ENCODE data around the gene IKZF1. TPM values are rescaled to one million over a fixed set of nuclear protein-coding genes. Genes with fewer than 3 reads are reported as not detected.

The IKZF1 gene
- total and polyA plus RNA-seq, 9 of the 15 experiments (the other 6 are each of a cell fraction or from before 2014, with no cell fraction given), result 12.6 to 85.3 (median 44.7) TPM

GRCh38 chr7:50449881-50450589 is 145.5 kb downstream of the IKZF1 start, which contains the start of gene FIGNL1 (continued):
- TF ChIP-seq ZNF561 (CRISPR knock-in tag; conservative IDR thresholded peaks at IDR 0.05) (no peak), MAX (CRISPR knock-in tag; IDR thresholded peaks at IDR 0.05) (peak; percentile 88), ZNF124 (CRISPR knock-in tag; IDR thresholded peaks at IDR 0.05) (no peak), SRSF1 (IDR thresholded peaks at IDR 0.05; ENCODE audit: low read depth, low read length) (no peak), ZFX (CRISPR knock-in tag; IDR thresholded peaks at IDR 0.05) (peak; percentile 84), MAZ (CRISPR knock-in tag; conservative IDR thresholded peaks at IDR 0.05 in 1 of 2, IDR thresholded peaks at IDR 0.05 in 1 of 2) (peak in 1 of 2 experiments; percentile 14; a peak in 2 of 4 replicates), PREB (CRISPR knock-in tag; IDR thresholded peaks at IDR 0.05) (no peak), ETV1 (tag; conservative IDR thresholded peaks at IDR 0.05; ENCODE audit: low read depth) (no peak), HDAC1 (IDR thresholded peaks at IDR 0.05) (peak in 1 of 2 experiments; percentile 92; a peak in 2 of 4 replicates), RFX1 (IDR thresholded peaks at IDR 0.05) (no peak), FOXK1 (CRISPR knock-in tag; IDR thresholded peaks at IDR 0.05; ENCODE audit: borderline replicate concordance) (0 out of 2 replicates have a peak, but pooled peaks have one; percentile 48), NFATC3 (IDR thresholded peaks at IDR 0.05) (no peak), NRF1 (conservative IDR thresholded peaks at IDR 0.05 in 1 of 2, IDR thresholded peaks at IDR 0.05 in 1 of 2) (peak; percentile 97), ZNF347 (CRISPR knock-in tag; IDR thresholded peaks at IDR 0.05; ENCODE audit: low read depth) (no peak), MCM7 (IDR thresholded peaks at IDR 0.05) (no peak)
- TF ChIP-seq, protein P1, sequence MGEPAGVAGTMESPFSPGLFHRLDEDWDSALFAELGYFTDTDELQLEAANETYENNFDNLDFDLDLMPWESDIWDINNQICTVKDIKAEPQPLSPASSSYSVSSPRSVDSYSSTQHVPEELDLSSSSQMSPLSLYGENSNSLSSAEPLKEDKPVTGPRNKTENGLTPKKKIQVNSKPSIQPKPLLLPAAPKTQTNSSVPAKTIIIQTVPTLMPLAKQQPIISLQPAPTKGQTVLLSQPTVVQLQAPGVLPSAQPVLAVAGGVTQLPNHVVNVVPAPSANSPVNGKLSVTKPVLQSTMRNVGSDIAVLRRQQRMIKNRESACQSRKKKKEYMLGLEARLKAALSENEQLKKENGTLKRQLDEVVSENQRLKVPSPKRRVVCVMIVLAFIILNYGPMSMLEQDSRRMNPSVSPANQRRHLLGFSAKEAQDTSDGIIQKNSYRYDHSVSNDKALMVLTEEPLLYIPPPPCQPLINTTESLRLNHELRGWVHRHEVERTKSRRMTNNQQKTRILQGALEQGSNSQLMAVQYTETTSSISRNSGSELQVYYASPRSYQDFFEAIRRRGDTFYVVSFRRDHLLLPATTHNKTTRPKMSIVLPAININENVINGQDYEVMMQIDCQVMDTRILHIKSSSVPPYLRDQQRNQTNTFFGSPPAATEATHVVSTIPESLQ (CRISPR knock-in tag; IDR thresholded peaks at IDR 0.05), result 0 out of 2 replicates have a peak, but pooled peaks have one; percentile 47
- TF ChIP-seq, protein P2, sequence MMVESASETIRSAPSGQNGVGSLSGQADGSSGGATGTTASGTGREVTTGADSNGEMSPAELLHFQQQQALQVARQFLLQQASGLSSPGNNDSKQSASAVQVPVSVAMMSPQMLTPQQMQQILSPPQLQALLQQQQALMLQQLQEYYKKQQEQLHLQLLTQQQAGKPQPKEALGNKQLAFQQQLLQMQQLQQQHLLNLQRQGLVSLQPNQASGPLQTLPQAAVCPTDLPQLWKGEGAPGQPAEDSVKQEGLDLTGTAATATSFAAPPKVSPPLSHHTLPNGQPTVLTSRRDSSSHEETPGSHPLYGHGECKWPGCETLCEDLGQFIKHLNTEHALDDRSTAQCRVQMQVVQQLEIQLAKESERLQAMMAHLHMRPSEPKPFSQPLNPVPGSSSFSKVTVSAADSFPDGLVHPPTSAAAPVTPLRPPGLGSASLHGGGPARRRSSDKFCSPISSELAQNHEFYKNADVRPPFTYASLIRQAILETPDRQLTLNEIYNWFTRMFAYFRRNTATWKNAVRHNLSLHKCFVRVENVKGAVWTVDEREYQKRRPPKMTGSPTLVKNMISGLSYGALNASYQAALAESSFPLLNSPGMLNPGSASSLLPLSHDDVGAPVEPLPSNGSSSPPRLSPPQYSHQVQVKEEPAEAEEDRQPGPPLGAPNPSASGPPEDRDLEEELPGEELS (CRISPR knock-in tag; IDR thresholded peaks at IDR 0.05; ENCODE audit: borderline replicate concordance), result no peak
- TF ChIP-seq, protein P3, sequence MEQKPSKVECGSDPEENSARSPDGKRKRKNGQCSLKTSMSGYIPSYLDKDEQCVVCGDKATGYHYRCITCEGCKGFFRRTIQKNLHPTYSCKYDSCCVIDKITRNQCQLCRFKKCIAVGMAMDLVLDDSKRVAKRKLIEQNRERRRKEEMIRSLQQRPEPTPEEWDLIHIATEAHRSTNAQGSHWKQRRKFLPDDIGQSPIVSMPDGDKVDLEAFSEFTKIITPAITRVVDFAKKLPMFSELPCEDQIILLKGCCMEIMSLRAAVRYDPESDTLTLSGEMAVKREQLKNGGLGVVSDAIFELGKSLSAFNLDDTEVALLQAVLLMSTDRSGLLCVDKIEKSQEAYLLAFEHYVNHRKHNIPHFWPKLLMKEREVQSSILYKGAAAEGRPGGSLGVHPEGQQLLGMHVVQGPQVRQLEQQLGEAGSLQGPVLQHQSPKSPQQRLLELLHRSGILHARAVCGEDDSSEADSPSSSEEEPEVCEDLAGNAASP (IDR thresholded peaks at IDR 0.05), result no peak
